ENCODE data around the gene SATL1. TPM values are rescaled to one million over a fixed set of nuclear protein-coding genes. Genes with fewer than 3 reads are reported as not detected.

SATL1 gene
- total and polyA plus RNA-seq, 4 experiments from 2014 or later: not detected

DNA sequence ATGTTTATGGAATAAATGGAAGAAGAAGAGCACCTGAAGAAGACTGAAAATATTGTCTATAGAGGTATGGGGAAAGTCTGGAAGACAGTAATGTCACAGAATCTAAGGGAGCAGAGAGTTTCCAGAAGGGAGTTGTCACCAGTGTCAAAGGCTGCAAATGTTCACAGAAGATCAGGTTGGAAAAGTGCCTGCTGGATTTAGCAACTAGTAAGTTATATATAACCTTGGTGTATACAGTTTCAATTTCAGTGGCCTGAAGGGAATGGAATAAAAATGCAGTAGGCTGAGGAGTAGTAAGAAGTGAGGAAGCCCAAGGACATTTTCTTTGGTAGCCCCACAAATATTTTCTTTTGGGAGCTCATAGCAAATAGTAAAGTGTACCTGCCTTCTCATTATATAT lies 107.2 kb downstream of the SATL1 start:
- no peak for DNase-seq
- CTCF ChIA-PET (ENCODE audit: partially characterized antibody): no interaction called here
- intact Hi-C loops (cut with micrococcal nuclease): no loop called here
- Mint-ChIP-seq H3K27ac (no peak overlapping the region), H3K4me3 (no peak overlapping the region), H3K9me3 (peaks cover 0 to 2% (median 0%) of the 10 kb centered on the region in 8 donors), H3K36me3 (no peaks in the 10 kb centered on the region), H3K4me1 (no peaks in the 10 kb centered on the region), H3K27me3 (no peaks in the 10 kb centered on the region)
- Histone ChIP-seq H3K36me3 (ENCODE audit: insufficient read depth, low read length) (no peaks in the 10 kb centered on the region), H3K27ac (ENCODE audit: low read depth, low read length) (no peak overlapping the region), H3K9me3 (ENCODE audit: control insufficient read depth in 1 of 2, low read length in 2 of 2) (no peaks in the 10 kb centered on the region), H3K4me3 (ENCODE audit: low read length in 2 of 2) (no peak overlapping the region), H3K27me3 (ENCODE audit: insufficient read depth, low read length) (no peaks in the 10 kb centered on the region), H3K4me1 (ENCODE audit: insufficient read depth, low read length) (no peaks in the 10 kb centered on the region)
- POLR2A ChIA-PET (ENCODE audit: partially characterized antibody): no interaction called here

DNA sequence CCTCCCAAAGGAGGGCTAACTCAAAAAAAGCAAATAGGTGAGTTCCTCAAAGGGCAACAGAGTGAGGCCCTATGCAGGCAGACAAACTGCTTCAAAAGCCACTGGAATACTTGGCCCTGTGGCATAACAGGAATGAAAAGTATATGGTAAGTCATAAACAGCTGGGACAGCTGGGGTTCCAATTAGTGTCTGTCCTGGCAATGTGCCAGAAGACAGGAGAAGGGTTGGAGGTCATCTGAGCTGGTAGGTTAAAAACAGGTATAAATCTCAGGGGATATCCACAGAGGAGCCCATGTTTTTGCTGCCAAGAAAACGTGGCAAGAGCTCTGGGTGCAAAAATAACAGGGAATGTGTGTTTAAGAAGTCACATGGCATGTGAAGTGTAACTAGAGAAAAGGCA lies 128.3 kb downstream of the SATL1 start:
- CTCF ChIA-PET (ENCODE audit: partially characterized antibody): no interaction called here
- Mint-ChIP-seq H3K9me3 (no peaks in the 10 kb centered on the region), H3K4me3 (no peak overlapping the region), H3K27ac (no peak overlapping the region), H3K36me3 (no peaks in the 10 kb centered on the region), H3K4me1 (no peaks in the 10 kb centered on the region), H3K27me3 (peaks cover 0 to 2% of the 10 kb centered on the region in 2 donors)
- no peak overlapping the region for H3K27ac ChIP-seq (ENCODE audit: low read depth, low read length)
- no peaks in the 10 kb centered on the region for H3K36me3 ChIP-seq (ENCODE audit: insufficient read depth, low read length)
- intact Hi-C loops (cut with micrococcal nuclease): no loop called here
- POLR2A ChIA-PET (ENCODE audit: partially characterized antibody): no interaction called here
- H3K27me3 ChIP-seq (ENCODE audit: insufficient read depth, low read length): no peaks in the 10 kb centered on the region
- DNase-seq: no peak
- no peaks in the 10 kb centered on the region for H3K9me3 ChIP-seq (ENCODE audit: control insufficient read depth in 1 of 2, low read length in 2 of 2)
- no peaks in the 10 kb centered on the region for H3K4me1 ChIP-seq (ENCODE audit: insufficient read depth, low read length)
- H3K4me3 ChIP-seq (ENCODE audit: low read length in 2 of 2): no peak overlapping the region

DNA sequence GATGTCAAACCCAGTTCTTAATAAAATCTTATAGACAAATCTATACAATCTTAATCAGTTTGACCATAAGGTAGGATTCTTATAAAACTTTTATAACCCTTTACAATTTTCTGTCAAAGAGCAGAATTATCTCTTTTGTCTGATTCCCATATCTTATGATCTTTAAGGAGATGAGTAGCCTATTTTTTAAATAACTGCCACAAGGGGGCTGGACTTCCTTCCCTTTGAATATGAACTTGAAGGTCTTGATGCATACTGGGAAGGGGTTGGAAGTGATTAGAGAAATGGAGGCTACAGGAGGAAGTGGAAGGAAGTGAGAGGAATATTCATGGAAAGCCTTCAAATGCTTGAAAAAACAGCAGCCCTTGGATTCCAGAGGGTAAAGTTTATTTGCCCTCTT lies 128.8 kb downstream of the SATL1 start:
- no peaks in the 10 kb centered on the region for H3K36me3 Mint-ChIP-seq
- H3K4me3 Mint-ChIP-seq: no peak overlapping the region
- Histone ChIP-seq H3K4me1 (ENCODE audit: insufficient read depth, low read length) (no peaks in the 10 kb centered on the region), H3K27ac (ENCODE audit: low read depth, low read length) (no peak overlapping the region), H3K4me3 (ENCODE audit: low read length in 2 of 2) (no peak overlapping the region), H3K36me3 (ENCODE audit: insufficient read depth, low read length) (no peaks in the 10 kb centered on the region), H3K27me3 (ENCODE audit: insufficient read depth, low read length) (no peaks in the 10 kb centered on the region), H3K9me3 (ENCODE audit: control insufficient read depth in 1 of 2, low read length in 2 of 2) (no peaks in the 10 kb centered on the region)
- peaks cover 0 to 2% of the 10 kb centered on the region in 2 donors for H3K27me3 Mint-ChIP-seq
- H3K27ac Mint-ChIP-seq: no peak overlapping the region
- H3K4me1 Mint-ChIP-seq: no peaks in the 10 kb centered on the region
- ChIA-PET POLR2A (ENCODE audit: partially characterized antibody) (no interaction called here), CTCF (ENCODE audit: partially characterized antibody) (no interaction called here)
- H3K9me3 Mint-ChIP-seq: no peaks in the 10 kb centered on the region
- no peak for DNase-seq
- intact Hi-C loops (cut with micrococcal nuclease): no loop called here

DNA sequence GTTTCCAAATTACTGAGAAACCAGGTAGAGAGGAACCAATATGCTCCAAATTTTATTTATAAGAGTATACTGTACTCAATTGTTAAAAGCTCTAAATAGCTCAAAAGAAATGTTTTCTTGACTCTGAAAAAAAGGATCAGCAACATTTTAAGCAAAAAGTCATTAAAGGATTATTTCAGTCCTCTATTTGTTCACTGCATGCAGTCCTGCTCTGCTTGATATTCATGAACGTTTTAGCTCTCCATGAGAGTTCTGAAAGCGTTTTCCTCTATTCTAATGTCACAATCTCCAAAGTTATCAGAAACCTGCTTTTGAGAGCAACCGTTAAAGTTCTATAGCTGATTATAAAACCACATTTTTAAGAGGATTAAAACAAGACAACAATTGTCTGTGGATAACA lies 129.4 kb downstream of the SATL1 start:
- Mint-ChIP-seq H3K27me3 (peaks cover 0 to 2% of the 10 kb centered on the region in 2 donors), H3K4me1 (no peaks in the 10 kb centered on the region), H3K9me3 (no peaks in the 10 kb centered on the region), H3K27ac (no peak overlapping the region), H3K36me3 (no peaks in the 10 kb centered on the region), H3K4me3 (no peak overlapping the region)
- H3K9me3 ChIP-seq (ENCODE audit: control insufficient read depth in 1 of 2, low read length in 2 of 2): no peaks in the 10 kb centered on the region
- H3K4me1 ChIP-seq (ENCODE audit: insufficient read depth, low read length): no peaks in the 10 kb centered on the region
- H3K27me3 ChIP-seq (ENCODE audit: insufficient read depth, low read length): no peaks in the 10 kb centered on the region
- H3K27ac ChIP-seq (ENCODE audit: low read depth, low read length): no peak overlapping the region
- H3K4me3 ChIP-seq (ENCODE audit: low read length in 2 of 2): no peak overlapping the region
- no peak for DNase-seq
- POLR2A ChIA-PET (ENCODE audit: partially characterized antibody): no interaction called here
- CTCF ChIA-PET (ENCODE audit: partially characterized antibody): no interaction called here
- H3K36me3 ChIP-seq (ENCODE audit: insufficient read depth, low read length): no peaks in the 10 kb centered on the region
- intact Hi-C loops (cut with micrococcal nuclease): no loop called here

DNA sequence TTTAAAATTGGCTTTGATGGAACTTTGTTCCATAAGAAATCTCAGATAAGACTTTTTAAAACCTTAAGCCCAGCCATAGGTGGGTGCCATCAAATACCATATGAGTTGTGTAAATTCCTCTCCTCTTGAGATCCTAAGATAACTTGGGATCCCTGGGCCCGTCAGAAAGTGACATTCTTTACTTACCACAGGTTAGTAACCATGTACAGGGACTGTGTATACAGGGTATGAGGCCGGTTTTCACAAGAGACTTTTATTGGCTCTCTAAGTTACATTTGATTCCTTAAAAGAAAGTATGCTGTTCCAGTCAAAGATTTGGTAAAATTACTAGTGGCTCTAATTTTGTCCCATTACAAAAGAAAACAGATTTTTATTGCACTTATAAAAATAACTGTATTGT lies 129.8 kb downstream of the SATL1 start:
- Histone ChIP-seq H3K27ac (ENCODE audit: low read depth, low read length) (no peak overlapping the region), H3K27me3 (ENCODE audit: insufficient read depth, low read length) (no peaks in the 10 kb centered on the region), H3K4me3 (ENCODE audit: low read length in 2 of 2) (no peak overlapping the region), H3K4me1 (ENCODE audit: insufficient read depth, low read length) (no peaks in the 10 kb centered on the region), H3K36me3 (ENCODE audit: insufficient read depth, low read length) (no peaks in the 10 kb centered on the region), H3K9me3 (ENCODE audit: control insufficient read depth in 1 of 2, low read length in 2 of 2) (no peaks in the 10 kb centered on the region)
- Mint-ChIP-seq H3K9me3 (no peaks in the 10 kb centered on the region), H3K4me1 (no peaks in the 10 kb centered on the region), H3K27me3 (peaks cover 0 to 2% of the 10 kb centered on the region in 2 donors), H3K4me3 (no peak overlapping the region), H3K36me3 (no peaks in the 10 kb centered on the region), H3K27ac (no peak overlapping the region)
- ChIA-PET POLR2A (ENCODE audit: partially characterized antibody) (no interaction called here), CTCF (ENCODE audit: partially characterized antibody) (no interaction called here)
- DNase-seq: no peak
- intact Hi-C loops (cut with micrococcal nuclease): no loop called here

DNA sequence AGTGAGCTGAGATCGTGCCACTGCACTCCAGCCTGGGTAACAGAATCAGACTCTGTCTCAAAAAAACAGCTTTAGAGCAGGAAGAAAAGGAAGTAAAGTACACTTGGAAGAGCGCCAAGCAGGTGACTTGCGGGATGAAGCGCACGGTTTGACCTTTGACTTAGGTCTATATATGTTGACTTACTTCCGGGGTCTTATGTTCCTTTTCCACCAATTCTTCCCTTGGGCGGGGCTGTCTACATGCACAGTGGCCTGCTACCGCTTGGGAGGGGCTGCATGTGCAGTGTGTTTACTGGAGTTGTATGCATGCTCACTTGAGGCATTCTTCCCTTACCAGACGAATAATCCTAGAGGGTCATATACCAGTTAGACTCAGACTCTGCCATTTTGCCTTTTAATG lies 131.3 kb downstream of the SATL1 start:
- no peak overlapping the region for H3K27ac ChIP-seq (ENCODE audit: low read depth, low read length)
- H3K4me1 Mint-ChIP-seq: no peaks in the 10 kb centered on the region
- POLR2A ChIA-PET (ENCODE audit: partially characterized antibody): no interaction called here
- intact Hi-C loops (cut with micrococcal nuclease): no loop called here
- H3K4me3 ChIP-seq (ENCODE audit: low read length in 2 of 2): no peak overlapping the region
- no peaks in the 10 kb centered on the region for H3K9me3 ChIP-seq (ENCODE audit: control insufficient read depth in 1 of 2, low read length in 2 of 2)
- no peak overlapping the region for H3K4me3 Mint-ChIP-seq
- no peak for DNase-seq
- no peaks in the 10 kb centered on the region for H3K27me3 ChIP-seq (ENCODE audit: insufficient read depth, low read length)
- H3K4me1 ChIP-seq (ENCODE audit: insufficient read depth, low read length): no peaks in the 10 kb centered on the region
- CTCF ChIA-PET (ENCODE audit: partially characterized antibody): interaction anchor here (1.3 kb wide), 1 partner anchor 33 kb away, joined by 3 read pairs; no protein-coding TSS in a partner anchor
- no peak overlapping the region for H3K27ac Mint-ChIP-seq
- H3K36me3 ChIP-seq (ENCODE audit: insufficient read depth, low read length): no peaks in the 10 kb centered on the region
- peaks cover 0 to 2% of the 10 kb centered on the region in 2 donors for H3K27me3 Mint-ChIP-seq
- no peaks in the 10 kb centered on the region for H3K9me3 Mint-ChIP-seq
- no peaks in the 10 kb centered on the region for H3K36me3 Mint-ChIP-seq

DNA sequence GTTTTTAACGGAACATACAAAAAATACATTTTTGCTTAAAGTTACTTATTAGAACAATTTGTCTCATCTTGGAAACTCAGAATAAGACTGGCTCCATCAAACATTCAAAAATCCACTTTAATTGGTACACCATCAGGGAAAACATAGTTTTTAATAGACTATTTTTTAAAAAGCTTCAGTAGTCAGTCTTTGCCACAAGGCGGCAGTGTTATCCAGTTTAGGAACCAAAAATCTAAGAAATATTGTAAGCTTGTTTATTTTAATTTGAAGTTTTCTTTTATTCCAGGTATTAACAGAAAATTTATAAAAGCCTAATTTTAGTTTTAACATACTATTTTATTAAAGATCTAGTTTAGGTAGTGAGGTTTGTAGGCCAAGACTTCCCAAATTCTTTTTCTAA lies 132.2 kb downstream of the SATL1 start:
- Mint-ChIP-seq H3K36me3 (no peaks in the 10 kb centered on the region), H3K27ac (no peak overlapping the region), H3K4me1 (no peaks in the 10 kb centered on the region), H3K4me3 (no peak overlapping the region), H3K27me3 (peaks cover 0 to 2% of the 10 kb centered on the region in 2 donors), H3K9me3 (no peaks in the 10 kb centered on the region)
- Histone ChIP-seq H3K9me3 (ENCODE audit: control insufficient read depth in 1 of 2, low read length in 2 of 2) (no peaks in the 10 kb centered on the region), H3K27ac (ENCODE audit: low read depth, low read length) (no peak overlapping the region), H3K27me3 (ENCODE audit: insufficient read depth, low read length) (no peaks in the 10 kb centered on the region), H3K4me3 (ENCODE audit: low read length in 2 of 2) (no peak overlapping the region), H3K4me1 (ENCODE audit: insufficient read depth, low read length) (no peaks in the 10 kb centered on the region), H3K36me3 (ENCODE audit: insufficient read depth, low read length) (no peaks in the 10 kb centered on the region)
- ChIA-PET CTCF (ENCODE audit: partially characterized antibody) (interaction anchor here (1.3 kb wide), 1 partner anchor 34 kb away, joined by 3 read pairs; no protein-coding TSS in a partner anchor), POLR2A (ENCODE audit: partially characterized antibody) (no interaction called here)
- intact Hi-C loops (cut with micrococcal nuclease): no loop called here
- DNase-seq: peak in 2 of 5 donors; percentile 2 to 7

DNA sequence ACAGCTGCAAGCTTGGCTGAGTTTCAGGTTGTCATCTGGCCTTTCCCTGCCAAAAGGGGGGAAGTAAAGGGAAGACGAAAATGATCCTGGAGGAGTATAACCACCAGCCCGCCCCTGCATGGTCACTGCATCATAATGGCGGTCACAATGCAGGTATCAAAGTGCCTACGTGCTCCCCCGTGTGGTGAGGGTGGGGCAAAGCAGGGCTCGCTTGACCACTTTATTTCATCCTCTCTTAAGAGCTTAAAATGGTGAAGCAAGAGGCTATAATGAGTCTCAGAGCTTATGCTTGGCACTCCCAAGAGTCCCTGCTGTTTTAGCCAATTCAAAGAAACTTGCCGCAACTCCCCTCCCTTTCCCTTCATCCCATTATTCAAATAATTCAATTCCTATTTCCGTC lies 134.3 kb downstream of the SATL1 start:
- H3K27me3 ChIP-seq (ENCODE audit: insufficient read depth, low read length): no peaks in the 10 kb centered on the region
- no peak overlapping the region for H3K27ac ChIP-seq (ENCODE audit: low read depth, low read length)
- intact Hi-C loops (cut with micrococcal nuclease): no loop called here
- H3K9me3 ChIP-seq (ENCODE audit: control insufficient read depth in 1 of 2, low read length in 2 of 2): no peaks in the 10 kb centered on the region
- no peak overlapping the region for H3K4me3 ChIP-seq (ENCODE audit: low read length in 2 of 2)
- Mint-ChIP-seq H3K4me3 (no peak overlapping the region), H3K27ac (no peak overlapping the region), H3K36me3 (no peaks in the 10 kb centered on the region), H3K4me1 (no peaks in the 10 kb centered on the region), H3K9me3 (no peaks in the 10 kb centered on the region), H3K27me3 (peaks cover 0 to 2% of the 10 kb centered on the region in 2 donors)
- ChIA-PET POLR2A (ENCODE audit: partially characterized antibody) (no interaction called here), CTCF (ENCODE audit: partially characterized antibody) (no interaction called here)
- no peaks in the 10 kb centered on the region for H3K36me3 ChIP-seq (ENCODE audit: insufficient read depth, low read length)
- DNase-seq: no peak
- no peaks in the 10 kb centered on the region for H3K4me1 ChIP-seq (ENCODE audit: insufficient read depth, low read length)
